HepG2 (cell line): ENCODE results near the gene WDR73. TPM values are rescaled to one million over a fixed set of nuclear protein-coding genes. Genes with fewer than 3 reads are reported as not detected.

ENCODE experiments used
- CBX1 ChIP-seq: IDR thresholded peaks from one replicate; pipeline ENCODE4 v1.6.1; 2016; ENCODE audit warnings: antibody characterized with exemption, low read depth
- CREB1 ChIP-seq, 2 experiments: fragments of 450-650 bp in 1 of 2; IDR thresholded peaks; 2 replicates each; pipeline ENCODE4 v1.6.1; 2016 to 2017; ENCODE audit warnings: control low read depth in 1 of 2, mild to moderate bottlenecking in 1 of 2, missing compliant biosample characterization in 1 of 2, missing genetic modification characterization in 1 of 2
- CREBL2 ChIP-seq: sonication (generic); formaldehyde crosslinking; IDR thresholded peaks from 2 replicates; pipeline ENCODE4 v1.8.1; 2023; ENCODE audit warnings: missing genetic modification reagents, mild to moderate bottlenecking, borderline replicate concordance
- ERF ChIP-seq: IDR thresholded peaks from 2 replicates; pipeline ENCODE4 v1.6.1; 2018; ENCODE audit warnings: missing biosample characterization, missing genetic modification reagents
- MLX ChIP-seq: IDR thresholded peaks from 2 replicates; pipeline ENCODE4 v1.6.1; 2016
- MYC ChIP-seq: sonication (generic); formaldehyde crosslinking; IDR thresholded peaks from 2 replicates; pipeline ENCODE4 v1.9.0; 2021; ENCODE audit warnings: missing genetic modification reagents, borderline replicate concordance
- NCOA5 ChIP-seq: sonication (generic); formaldehyde crosslinking; IDR thresholded peaks from 2 replicates; pipeline ENCODE4 v1.4.0; 2020; ENCODE audit warnings: missing genetic modification reagents
- NFAT5 ChIP-seq: sonication (generic); formaldehyde crosslinking; IDR thresholded peaks from 2 replicates; pipeline ENCODE4 v1.4.0; 2020; ENCODE audit warnings: missing genetic modification reagents
- NFYC ChIP-seq: IDR thresholded peaks from 2 replicates; pipeline ENCODE4 v1.6.1; 2016; ENCODE audit warnings: missing genetic modification reagents, missing compliant biosample characterization
- NR2C2 ChIP-seq: sonication (generic); formaldehyde crosslinking; IDR thresholded peaks from 2 replicates; pipeline ENCODE4 v1.4.0; 2020; ENCODE audit warnings: missing genetic modification reagents, mild to moderate bottlenecking, moderate library complexity, borderline replicate concordance
- ZBTB2 ChIP-seq: sonication (generic); formaldehyde crosslinking; IDR thresholded peaks from 2 replicates; pipeline ENCODE4 v1.8.0; 2022; ENCODE audit warnings: low read depth, missing genetic modification reagents
- ZHX1 ChIP-seq: sonication (generic); formaldehyde crosslinking; IDR thresholded peaks from 2 replicates; pipeline ENCODE4 v1.8.1; 2022; ENCODE audit warnings: low read depth, mild to moderate bottlenecking, missing genetic modification reagents
- ZMYM4 ChIP-seq: sonication (generic); formaldehyde crosslinking; IDR thresholded peaks from 2 replicates; pipeline ENCODE4 v1.8.1; 2023; ENCODE audit warnings: mild to moderate bottlenecking, missing genetic modification reagents
- ZNF331 ChIP-seq: sonication (generic); formaldehyde crosslinking; IDR thresholded peaks from 2 replicates; pipeline ENCODE4 v1.4.0; 2020; ENCODE audit warnings: missing genetic modification reagents
- ZNF335 ChIP-seq: sonication (generic); formaldehyde crosslinking; IDR thresholded peaks from 2 replicates; pipeline ENCODE4 v1.4.0; 2020; ENCODE audit warnings: missing genetic modification reagents
- ZNF33B ChIP-seq: sonication (generic); formaldehyde crosslinking; IDR thresholded peaks from 2 replicates; pipeline ENCODE4 v1.5.1; 2020; ENCODE audit warnings: mild to moderate bottlenecking, missing genetic modification reagents
- ZNF343 ChIP-seq: sonication (generic); formaldehyde crosslinking; IDR thresholded peaks from 2 replicates; pipeline ENCODE4 v1.4.0; 2020; ENCODE audit warnings: mild to moderate bottlenecking, missing genetic modification reagents
- ZNF558 ChIP-seq: sonication (generic); formaldehyde crosslinking; IDR thresholded peaks from 2 replicates; pipeline ENCODE4 v1.9.0; 2022; ENCODE audit warnings: mild to moderate bottlenecking, missing genetic modification reagents, borderline replicate concordance
- ZNF720 ChIP-seq: sonication (generic); formaldehyde crosslinking; IDR thresholded peaks from 2 replicates; pipeline ENCODE4 v1.4.0; 2020; ENCODE audit warnings: missing genetic modification reagents
- ZNF891 ChIP-seq: sonication (generic); formaldehyde crosslinking; IDR thresholded peaks from 2 replicates; pipeline ENCODE4 v1.5.0; 2020; ENCODE audit warnings: mild to moderate bottlenecking, missing genetic modification reagents
- ZSCAN30 ChIP-seq: sonication (generic); formaldehyde crosslinking; IDR thresholded peaks from 2 replicates; pipeline ENCODE4 v1.5.0; 2020; ENCODE audit warnings: mild to moderate bottlenecking, missing genetic modification reagents
- polyA plus RNA-seq, 8 experiments: library from polyadenylated mRNA; depleted of rRNA in 3 of 8; stranded (reverse) in 7 of 8; unstranded in 1 of 8; fragments of >200 nt; fragmentation: Illumina TruSeq in 4 of 8; extraction: Trizol in 4 of 8; gene quantifications; 2 replicates each; pipeline versions ENCODE4 v1.2.1 to v1.2.3, GENCODE V29; 2011 to 2016; ENCODE audit warnings: low read depth in 4 of 8, missing spikeins in 1 of 8, mixed read lengths in 1 of 8; ENCODE audit not compliant: insufficient read depth in 1 of 8
- total RNA-seq, 5 experiments: library from RNA; depleted of rRNA; stranded (reverse); fragments of >200 nt; fragmentation: Illumina TruSeq; extraction: Trizol; gene quantifications; 2 replicates each; pipeline ENCODE4 v1.2.3, GENCODE V29; 2016; ENCODE audit warnings: low read depth in 1 of 5

WDR73 gene
- total and polyA plus RNA-seq, 2 of the 13 experiments (the other 11 are each of a cell fraction or from before 2014, with no cell fraction given) = 20.0 to 35.5 TPM

- 0 out of 2 replicates have a peak, but pooled peaks have one; percentile 57 for TF ChIP-seq NFAT5
- no peak for TF ChIP-seq ZBTB2 (CRISPR knock-in tag)
- peak; percentile 40; the same call in 1 of the 2 replicates for TF ChIP-seq ZNF331 (CRISPR knock-in tag)
- TF ChIP-seq NCOA5 (CRISPR knock-in tag) = no peak
- TF ChIP-seq ZNF33B (CRISPR knock-in tag) = 0 out of 2 replicates have a peak, but pooled peaks have one; percentile 1
- TF ChIP-seq CREBL2 (CRISPR knock-in tag) = no peak
- no peak for TF ChIP-seq MLX
- TF ChIP-seq ZNF558 = no peak
- no peak for TF ChIP-seq NR2C2 (CRISPR knock-in tag)
- TF ChIP-seq ZSCAN30 (CRISPR knock-in tag) = no peak
- TF ChIP-seq ZNF335 = no peak
- no peak for TF ChIP-seq NFYC (CRISPR knock-in tag)
- no peak for TF ChIP-seq ZNF891 (CRISPR knock-in tag)
- no peak for TF ChIP-seq CREB1 (IDR thresholded peaks at IDR 0.05)
- TF ChIP-seq CREB1 (CRISPR knock-in tag; IDR thresholded peaks at IDR 0.05) = no peak
- TF ChIP-seq ZHX1 (CRISPR knock-in tag) = peak; percentile 52; the same call in 1 of the 2 replicates
- TF ChIP-seq ZNF720 (CRISPR knock-in tag) = no peak
- no peak for TF ChIP-seq ERF (CRISPR knock-in tag)
- TF ChIP-seq ZNF343 (CRISPR knock-in tag) = no peak
- no peak for TF ChIP-seq ZMYM4 (CRISPR knock-in tag)
- no peak for TF ChIP-seq CBX1
- TF ChIP-seq MYC (CRISPR knock-in tag) = peak; percentile 70; the same call in 1 of the 2 replicates
These were observed 53.8 kb downstream of the WDR73 start (continued) for GRCh38 chr15:84600331-84600686.
